Renal cortex interstitium (tissue), 11 donors: ENCODE data around the gene KDM2A. TPM values are rescaled to one million over a fixed set of nuclear protein-coding genes. Genes with fewer than 3 reads are reported as not detected.
"Not testable (repeated sequence)": the region's sequence is repeated elsewhere in the genome, so short reads cannot be mapped to it uniquely, and the experiment has no call there.

Experiments
- DNase-seq, 11 donors: peaks; one replicate each; pipeline ENCODE4 v3.0.0-alpha.2; 2013; ENCODE audit warnings: low read depth in 9 of 11, low spot score in 4 of 11; ENCODE audit errors: extremely low read depth in 1 of 11
- polyA plus RNA-seq, 3 donors: library from polyadenylated mRNA; unstranded; fragments of 120-200 nt; gene quantifications; one replicate each; pipeline ENCODE4 v1.2.1, GENCODE V29; 2013; ENCODE audit not compliant: insufficient read length in 3 of 3

Gene KDM2A
- polyA plus RNA-seq, 3 donors: 75.7 to 86.2 (median 76.9) TPM

DNA sequence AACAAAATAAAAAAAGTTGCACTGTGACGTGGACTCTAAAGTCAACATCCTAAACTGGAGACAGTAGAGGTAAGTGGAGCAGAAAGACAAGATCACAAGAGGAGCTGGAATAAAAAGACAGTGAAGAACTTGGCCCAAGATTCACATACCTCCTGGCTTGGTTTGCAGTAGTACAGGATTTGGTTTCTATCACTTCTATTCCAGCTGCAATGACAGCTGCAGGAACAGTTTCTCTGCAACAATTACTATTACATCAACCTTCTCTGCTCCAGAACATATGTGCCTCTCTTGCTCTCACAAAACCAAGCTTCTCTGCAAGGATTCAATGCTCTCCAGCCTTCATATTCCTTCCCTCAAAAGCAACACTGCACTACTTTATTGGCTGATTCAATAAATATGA is 7.8 kb upstream of the KDM2A start:
- no peak for DNase-seq

DNA sequence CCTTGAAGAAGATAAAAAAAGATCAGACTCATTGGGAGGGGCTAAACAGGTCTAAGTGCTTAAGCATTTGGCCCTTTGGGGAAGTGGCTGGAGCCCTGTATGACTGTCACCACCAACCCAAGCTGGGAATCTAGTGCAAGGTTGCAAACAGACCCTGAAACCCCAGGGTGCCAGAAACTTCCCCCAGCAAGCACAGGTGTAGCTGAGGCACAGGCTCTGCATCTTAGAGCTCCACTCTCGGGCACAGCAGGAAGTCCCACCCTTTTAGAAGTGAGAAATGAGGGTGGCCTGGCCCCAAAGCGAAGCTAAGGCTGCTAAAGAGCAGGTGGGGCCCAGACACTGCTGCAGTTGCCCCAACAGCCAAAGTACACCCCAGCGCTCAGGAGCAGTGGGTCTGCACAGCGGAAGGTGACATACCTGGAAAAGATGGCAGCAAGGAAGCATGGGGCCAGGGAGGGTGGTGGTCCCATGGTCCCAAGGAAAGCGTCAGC is 5.8 kb upstream of the KDM2A start:
- no peak for DNase-seq

DNA sequence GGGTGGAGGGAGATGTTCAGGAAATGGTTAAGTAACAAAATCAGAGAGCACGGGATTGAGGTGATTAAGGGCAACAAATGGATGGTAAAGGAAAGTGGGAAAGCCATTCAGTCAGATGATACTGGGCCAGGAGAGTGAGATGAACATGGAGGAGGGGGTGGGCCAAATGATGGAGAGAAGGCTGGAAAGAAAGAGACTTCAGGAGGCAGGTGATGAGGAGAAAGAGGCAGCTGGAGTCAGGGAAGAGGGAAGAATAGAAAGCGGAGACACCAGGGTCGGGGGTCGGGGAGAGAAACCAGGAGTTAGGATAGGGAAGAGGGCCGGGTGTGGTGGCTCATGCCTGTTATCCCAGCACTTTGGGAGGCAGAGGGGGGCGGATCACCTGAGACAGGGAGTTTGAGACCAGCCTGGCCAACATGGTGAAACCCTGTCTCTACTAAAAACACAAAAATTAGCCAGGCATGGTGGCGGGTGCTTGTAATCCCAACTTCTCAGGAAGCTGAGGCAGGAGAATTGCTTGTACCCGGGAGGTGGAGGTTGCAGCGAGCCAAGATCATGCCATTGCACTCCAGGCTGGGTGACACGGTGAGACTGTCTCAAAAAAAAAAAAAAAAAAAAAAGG is 4.7 kb upstream of the KDM2A start:
- no peak for DNase-seq

DNA sequence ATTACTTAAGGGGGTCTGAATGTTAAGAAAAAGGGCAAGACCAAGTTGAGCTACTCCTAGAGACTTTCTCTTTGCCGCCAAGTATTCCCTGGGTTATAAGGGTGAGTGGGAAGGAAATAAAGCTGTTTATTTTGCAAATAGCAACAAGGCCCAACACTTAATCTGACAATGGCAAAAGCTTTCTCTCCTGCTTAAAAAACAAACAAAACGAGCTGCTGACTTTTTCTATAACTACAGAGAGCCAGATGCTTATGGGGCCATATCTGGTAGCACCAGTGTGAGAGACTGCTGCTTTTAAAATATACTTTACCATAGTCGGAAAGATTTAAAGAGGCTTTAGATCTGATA is 2.3 kb upstream of the KDM2A start:
- DNase-seq: peak in 2 of 11 donors; percentile 22

DNA sequence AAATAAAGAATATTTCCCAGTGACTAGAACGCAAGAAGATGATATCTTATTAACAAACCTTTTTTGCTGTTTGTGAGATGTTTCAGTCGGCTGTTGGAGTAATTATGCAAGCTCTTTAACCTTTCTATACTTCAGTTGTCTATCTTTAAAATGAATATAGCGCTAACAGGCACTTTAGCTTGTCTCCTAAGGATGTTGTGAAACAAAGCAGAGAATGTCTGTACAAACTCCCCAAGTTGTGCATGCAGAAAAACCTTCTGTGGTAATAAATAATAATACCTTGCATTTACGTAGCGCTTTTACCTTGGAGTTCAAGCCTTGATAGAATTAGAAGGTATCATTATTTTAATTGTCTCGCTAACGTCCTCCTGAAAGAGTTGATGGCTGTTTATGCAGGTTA is 1.9 kb upstream of the KDM2A start:
- DNase-seq: no peak

DNA sequence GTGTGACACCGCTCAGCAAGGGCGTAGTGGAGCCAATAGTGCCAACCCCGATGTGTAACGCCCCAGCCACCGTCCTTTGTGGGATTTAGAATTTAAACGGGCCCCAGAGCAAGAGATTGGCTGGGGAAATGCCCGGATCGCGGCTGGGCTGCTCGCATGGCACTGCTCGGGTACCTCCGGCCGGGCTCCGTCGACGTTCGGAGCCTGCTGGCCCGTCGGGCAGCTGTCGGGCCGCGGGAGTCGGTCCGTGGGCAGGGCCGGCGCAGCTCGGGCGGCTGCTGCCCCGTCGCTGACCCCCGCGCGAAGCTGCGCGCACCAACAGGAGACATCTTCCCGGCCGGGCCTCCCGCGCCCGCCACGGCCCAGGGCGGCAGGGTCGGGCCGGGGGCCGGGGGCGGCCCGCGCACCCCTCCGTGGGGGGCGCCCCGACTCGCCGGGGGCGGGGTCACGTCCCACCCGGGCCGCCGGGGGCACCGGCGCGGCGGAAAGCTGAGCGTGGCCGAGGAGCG is 1.3 kb upstream of the KDM2A start:
- peak in 1 of 11 donors; percentile 24 for DNase-seq

DNA sequence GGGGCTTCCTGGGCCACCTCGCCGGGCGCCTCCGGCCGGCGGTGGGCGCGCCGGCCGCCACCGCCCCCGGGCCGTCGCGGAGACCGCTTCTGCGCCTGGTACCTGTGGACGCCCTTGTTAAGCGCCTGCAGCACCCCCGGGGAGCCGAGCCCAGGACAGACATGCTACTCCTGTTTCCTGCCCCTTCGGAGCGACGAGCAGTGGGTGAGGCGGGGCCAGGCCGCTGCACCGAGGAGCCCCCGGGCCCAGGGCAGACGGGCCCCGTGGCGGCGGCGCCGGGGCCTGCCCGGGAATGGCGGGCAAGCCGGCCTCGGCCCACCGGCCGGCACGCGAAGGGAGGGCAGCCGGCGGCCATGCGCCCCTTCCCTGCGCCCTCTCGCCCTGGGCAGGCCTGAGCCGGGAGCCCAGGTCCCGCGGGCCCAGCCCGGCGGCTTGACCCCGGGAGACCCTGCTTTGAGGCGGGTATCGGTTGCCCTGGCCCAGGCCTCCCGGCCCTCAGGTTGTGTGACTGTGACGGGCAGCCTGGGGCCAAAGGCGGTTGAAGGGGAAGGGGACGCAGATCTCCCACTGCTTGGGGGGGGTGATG is 789 bp upstream of the KDM2A start:
- peak in 3 of 11 donors; percentile 25 to 54 (median 39) for DNase-seq

DNA sequence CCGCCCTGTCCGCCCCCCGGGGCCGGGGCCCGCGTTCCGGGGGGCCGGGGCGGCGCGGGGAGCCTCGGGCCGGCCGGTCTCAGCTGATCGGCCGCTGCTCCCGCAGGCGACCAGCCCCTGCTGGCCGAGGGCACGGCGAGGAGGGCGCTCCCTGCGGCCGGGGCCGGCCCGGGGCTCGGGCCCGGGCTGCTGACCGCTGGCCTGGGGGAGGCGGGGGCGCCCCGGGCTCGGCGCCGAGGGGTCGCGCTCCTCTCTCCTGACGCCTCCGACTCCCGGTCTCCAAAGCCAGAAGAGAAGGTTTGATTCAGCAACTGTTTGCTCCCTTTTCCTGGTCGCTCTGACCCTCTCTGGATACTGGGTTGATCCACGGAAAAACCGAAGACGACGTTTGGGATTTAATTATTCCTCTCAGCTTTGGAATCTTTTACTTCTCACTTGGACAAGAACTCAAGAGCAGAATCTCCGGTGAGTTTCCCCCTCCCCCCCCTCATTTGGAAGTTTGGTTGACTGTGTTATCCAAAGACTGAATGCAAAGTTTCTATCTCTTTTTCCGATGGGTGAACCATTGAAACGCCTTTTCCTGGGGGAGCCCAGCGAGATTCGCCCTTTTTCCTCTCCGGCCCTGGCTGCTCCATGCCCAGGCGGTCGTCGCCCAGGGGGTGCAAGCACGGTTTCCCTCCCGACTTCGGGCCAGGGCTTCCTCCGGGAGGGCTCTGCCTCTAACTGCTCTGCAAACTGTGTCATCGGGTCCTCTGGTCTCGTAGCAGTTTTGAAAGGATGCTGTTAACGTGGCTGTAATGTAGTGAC is 725 bp downstream of the KDM2A start:
- peak in 1 of 11 donors; percentile 28 for DNase-seq

DNA sequence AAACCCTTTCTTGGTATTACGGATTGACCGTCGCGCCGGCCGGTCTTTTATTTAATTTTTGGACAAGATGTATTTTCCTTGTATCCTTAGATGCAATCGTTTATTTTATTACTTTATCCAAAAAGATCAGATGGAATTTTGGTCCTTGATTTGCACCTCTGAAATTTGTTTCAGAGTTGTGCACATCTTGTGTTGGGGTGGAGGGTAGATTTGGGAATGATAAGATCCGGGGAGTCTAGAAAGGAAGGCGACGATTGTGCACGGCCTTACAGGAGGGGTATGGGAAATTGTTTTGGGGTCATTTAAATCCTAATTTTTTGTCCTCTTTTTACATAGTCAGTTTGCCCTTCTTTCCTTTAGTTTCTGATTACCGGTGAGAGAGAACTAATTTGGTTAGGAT is 1.4 kb downstream of the KDM2A start:
- DNase-seq: no peak

DNA sequence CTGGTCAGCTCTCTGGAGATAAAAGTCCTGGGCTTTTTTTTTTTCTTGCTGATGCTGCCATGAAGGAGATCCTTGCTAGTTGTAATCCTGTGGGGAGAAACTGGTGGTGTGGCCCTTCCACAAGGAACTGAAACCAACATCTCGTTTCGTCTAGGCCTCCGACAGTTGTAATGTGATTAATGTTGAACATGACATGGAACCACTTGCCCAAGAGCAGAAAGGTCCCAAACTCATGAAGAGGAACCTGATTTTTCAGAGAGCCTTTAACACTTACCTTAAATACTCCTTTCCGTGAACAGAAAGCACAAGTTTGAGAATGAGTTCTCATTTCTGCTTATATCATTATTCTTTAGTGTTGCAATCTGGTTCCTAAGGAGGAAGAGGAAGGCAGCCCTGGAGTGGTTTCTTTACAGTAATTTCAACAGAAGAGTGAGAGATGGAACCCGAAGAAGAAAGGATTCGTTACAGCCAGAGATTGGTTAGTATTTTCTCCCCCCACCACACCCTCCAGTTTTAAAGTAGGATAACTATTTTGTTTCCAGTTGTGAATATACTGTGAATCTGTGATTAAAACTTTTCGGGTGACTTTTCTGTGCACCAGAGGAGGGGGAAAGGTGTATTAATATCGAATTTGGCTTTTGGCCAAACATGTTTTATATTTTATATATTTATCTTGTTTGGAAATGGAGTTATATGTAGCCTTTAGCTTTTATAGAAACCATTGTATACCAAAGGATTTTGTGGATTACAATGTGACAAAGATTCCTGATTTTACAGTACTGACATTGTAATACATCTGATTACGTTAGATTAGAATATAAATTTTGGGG is 2.0 kb downstream of the KDM2A start:
- peak in 2 of 11 donors; percentile 13 to 22 for DNase-seq

DNA sequence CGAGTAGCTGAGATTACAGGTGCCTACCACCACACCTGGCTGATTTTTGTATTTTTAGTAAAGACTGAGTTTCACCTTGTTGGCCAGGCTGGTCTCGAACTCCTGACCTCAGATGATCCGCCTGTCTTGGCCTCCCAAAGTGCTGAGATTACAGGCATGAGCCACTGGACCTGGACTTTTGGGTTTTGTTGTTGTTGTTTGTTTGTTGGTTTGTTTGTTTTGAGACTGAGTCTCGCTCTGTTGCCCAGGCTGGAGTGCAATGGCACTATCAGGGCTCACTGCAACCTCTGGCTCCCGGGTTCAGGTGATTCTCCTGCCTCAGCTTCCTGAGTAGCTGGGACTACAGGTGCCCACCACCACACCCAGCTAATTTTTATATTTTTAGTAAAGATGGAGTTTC is 4.7 kb downstream of the KDM2A start:
- DNase-seq: not testable (repeated sequence)

DNA sequence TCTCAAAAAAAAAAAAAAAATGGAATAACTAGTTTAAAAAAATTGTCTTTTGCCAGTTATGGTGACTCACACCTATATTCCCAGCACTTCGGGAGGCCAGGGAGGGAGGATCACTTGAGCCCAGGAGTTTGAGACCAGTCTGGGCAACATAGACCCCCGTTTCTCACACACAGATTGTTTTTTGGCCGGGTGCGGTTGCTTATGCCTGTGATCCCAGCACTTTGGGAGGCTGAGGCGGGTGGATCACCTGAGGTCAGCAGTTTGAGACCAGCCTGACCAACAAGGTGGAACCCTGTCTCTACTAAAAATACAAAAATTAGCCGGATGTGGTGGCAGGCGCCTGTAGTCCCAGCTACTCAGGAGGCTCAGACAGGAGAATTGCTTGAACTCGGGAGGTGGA is 7.2 kb downstream of the KDM2A start:
- DNase-seq: not testable (repeated sequence)

DNA sequence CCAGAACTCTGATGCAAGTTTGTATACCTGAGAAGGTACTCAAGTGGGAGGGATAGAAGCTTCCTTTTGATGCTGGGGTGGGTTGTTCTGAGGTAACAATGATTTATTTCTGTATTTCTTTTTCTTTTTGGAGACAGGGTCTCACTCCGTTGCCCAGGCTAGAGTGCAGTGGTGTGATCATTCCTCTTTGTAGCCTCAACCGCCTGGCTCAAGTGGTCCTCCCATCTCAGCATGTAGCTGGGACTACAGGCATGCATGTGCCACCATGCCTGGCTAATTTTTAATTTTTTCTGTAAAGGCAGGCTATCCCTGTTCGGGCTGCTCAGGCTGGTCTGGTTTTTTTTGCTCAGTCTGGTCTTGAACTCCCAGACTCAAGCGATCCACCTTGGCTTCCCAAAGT is 7.9 kb downstream of the KDM2A start:
- DNase-seq: no peak

DNA sequence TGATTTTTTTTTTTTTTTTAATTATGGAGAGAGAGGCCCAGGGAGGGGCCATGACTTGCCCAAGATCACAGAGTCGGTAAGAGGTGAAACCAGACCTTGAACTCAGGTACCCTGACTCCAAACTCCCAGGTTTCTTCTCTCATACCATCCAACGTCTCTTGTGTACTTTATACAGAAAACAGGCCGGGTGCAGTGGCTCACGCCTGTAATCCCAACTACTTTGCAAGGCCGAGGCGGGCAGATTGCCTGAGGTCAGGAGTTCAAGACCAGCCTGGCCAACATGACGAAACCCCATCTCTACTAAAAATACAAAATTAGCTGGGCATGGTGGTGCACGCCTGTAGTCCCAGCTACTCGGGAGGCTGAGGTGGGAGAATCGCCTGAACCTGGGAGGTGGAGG is 11.8 kb downstream of the KDM2A start:
- not testable (repeated sequence) for DNase-seq

DNA sequence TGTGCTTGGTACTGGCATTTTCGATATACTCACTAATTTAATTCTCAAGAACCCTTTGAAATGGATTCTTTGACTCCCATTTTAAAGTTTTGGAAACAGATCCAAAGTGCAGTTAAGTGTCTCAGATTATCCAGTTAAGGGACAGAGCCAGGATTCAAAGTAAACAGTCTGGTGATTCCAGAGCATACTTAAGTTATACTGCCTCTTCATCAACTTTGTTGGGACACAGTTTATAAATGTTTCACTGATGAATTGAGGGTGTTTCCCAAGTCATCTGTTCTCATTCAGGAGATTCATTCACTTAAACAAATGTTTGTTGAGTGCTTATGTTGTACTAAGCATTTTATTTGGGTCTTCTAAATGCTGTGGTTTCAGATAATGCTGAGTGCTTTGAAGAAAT is 17.1 kb downstream of the KDM2A start:
- no peak for DNase-seq

DNA sequence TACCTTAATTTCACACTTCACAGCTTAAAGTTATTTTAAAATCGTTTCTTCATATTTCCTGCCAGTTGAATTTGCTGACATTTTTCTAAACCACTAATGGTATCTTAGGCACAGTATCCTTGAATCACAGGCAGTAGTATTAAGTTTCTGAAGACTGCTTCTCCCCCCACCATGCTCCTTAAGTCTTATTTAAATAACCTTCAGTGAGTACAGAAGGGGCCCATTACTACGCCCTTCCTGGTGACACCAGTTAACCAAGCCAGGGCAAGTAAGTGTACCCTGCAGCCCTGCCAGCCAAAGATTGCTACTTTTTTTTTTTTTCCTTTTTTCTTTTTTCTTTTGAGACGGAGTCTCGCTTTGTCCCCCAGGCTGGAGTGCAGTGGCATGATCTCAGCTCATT is 19.9 kb downstream of the KDM2A start:
- DNase-seq: no peak

DNA sequence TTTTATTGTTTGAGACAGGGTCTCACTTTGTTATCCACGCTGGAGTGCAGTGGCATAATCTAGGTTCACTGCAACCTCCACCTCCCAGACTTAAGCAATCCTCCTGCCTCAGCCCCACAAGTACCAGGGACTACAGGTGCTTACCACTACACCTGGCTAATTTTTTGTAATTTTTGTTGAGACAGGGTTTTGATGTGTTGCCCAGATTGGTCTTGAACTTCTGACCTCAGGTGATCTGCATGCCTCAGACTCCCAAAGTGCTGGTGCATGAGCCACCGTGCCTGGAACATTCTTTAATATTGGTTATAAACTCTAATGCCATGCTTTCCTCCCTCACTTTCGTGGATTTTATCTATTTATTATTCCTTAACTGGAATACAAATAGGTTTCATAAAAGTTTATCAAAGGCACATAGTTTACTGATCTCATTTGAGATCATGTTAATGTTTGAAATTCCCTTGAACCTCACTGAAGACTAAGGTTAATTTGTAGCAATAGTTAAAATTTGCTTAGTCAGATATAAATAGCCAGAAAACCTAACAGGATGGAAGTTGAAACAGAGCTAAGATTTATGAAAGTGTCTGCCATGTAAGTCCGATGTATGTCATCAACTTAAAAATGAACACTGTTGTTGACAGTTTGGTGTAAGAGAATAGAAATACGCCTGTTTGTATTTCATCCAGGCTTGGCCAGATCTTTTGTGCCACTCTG is 27.6 kb downstream of the KDM2A start:
- DNase-seq: no peak

DNA sequence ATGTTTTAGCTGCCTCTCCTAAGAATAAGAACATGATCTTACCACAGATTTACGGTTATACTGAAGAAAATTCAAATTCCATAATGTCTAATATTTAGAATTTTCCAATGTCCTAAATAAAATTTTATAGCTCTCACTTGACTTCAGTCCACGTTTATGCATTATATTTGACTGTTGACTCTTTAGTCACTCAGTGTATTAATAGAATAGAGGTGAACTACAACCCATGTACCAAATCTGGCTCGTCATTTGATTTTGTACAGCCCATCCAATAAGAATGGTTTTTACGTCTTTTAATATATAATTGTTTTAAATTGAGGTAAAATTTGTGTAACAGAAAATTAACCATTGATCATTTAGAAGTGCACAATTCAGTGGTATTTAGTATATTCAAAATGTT is 34.9 kb downstream of the KDM2A start:
- no peak for DNase-seq

DNA sequence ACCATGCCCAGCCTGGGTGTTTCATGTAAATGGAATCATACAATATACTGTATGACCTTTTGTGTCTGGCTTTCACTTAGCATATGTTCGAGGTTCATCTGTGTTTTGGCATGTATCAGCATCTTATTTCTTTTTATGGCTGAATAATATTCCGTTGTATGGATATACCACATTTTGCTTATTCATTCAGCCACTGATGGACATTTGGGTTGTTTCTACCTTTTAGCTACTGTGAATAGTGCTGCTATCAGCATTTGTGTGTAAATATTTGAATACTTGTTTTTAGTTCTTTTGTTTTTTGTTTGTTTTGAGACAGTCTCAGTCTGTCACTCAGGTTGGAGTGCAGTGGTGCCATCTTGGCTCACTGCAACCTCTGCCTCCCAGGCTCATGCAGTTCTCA is 35.7 kb downstream of the KDM2A start:
- no peak for DNase-seq
